GM23248 (cell line): Measurements from ENCODE around the gene SULT1A2.

Source experiments
- EZH2 ChIP-seq: fragments of 200-600 bp; sonication (generic); IDR thresholded peaks from 2 replicates; pipeline ENCODE4 v1.6.1; 2018; ENCODE audit warnings: antibody characterized with exemption, mild to moderate bottlenecking; ENCODE audit not compliant: insufficient read depth, poor library complexity, severe bottlenecking
- EZH2phosphoT487 ChIP-seq: fragments of 200-600 bp; sonication (generic); IDR thresholded peaks from 2 replicates; pipeline ENCODE4 v1.6.1; 2018; ENCODE audit warnings: antibody characterized with exemption, moderate library complexity, mild to moderate bottlenecking, low read depth; ENCODE audit not compliant: insufficient read depth

DNA sequence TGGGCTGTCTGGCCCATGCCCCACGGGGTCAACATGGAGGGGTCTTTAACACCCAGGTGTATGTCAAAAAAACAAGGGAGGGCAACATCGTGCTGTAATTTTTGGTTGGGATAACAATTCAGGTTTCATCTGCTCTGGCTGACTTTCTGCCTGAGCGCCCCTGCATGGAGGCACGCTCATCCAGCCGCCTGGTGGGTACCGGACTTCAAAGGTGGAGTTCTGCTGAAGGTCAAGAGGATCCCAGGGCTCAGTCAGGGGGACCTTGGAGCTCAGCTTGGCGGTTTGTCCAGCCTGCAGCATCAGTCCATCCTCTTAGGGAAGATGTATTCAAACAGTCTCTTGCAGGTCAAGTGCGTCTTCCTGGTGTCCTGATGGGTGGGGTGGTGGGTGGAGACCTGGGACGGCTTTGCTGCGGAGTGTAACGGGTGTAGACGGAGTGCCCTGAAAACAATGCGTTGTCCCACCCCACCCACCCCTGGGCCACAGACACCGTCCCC lies 48.5 kb downstream of the SULT1A2 start:
- TF ChIP-seq EZH2 (no peak), EZH2phosphoT487 (no peak)
